Lung (tissue), 12 donors: ENCODE data around the gene BICDL1. TPM values are rescaled to one million over a fixed set of nuclear protein-coding genes. Genes with fewer than 3 reads are reported as not detected.

Experiments
- ATAC-seq: fragments of 200-7000 bp; cut with Tn5 transposase; one replicate; pipeline ENCODE4 v1.9.1; 2020; ENCODE audit warnings: moderate number of reproducible peaks; ENCODE audit not compliant: insufficient read depth, low FRiP score
- DNase-seq, 3 donors: peaks; one replicate each; pipeline ENCODE4 v3.0.0-alpha.2; 2013 to 2017
- H3K27ac ChIP-seq, 2 donors: one replicate each; pipeline ENCODE4 v1.5.1; 2013; ENCODE audit warnings: mild to moderate bottlenecking in 2 of 2, moderate library complexity in 2 of 2, control low read depth in 1 of 2, inconsistent platforms in 1 of 2, low read depth in 1 of 2, low read length in 1 of 2
- H3K27me3 ChIP-seq, 3 donors: one replicate each; pipeline ENCODE4 v1.5.1; 2013; ENCODE audit warnings: low read length in 2 of 3; ENCODE audit not compliant: control insufficient read depth in 3 of 3, insufficient read depth in 3 of 3
- H3K36me3 ChIP-seq, 4 donors: one replicate each; pipeline ENCODE4 v1.5.1; 2013; ENCODE audit warnings: low read length in 4 of 4, mild to moderate bottlenecking in 1 of 4, moderate library complexity in 1 of 4; ENCODE audit not compliant: control insufficient read depth in 4 of 4, insufficient read depth in 4 of 4
- H3K4me1 ChIP-seq, 5 donors: one replicate each; pipeline ENCODE4 v1.5.1; 2013; ENCODE audit warnings: low read length in 5 of 5, mild to moderate bottlenecking in 2 of 5, moderate library complexity in 1 of 5; ENCODE audit not compliant: control insufficient read depth in 5 of 5, insufficient read depth in 5 of 5
- H3K4me3 ChIP-seq: one replicate; pipeline ENCODE4 v1.5.1; 2013; ENCODE audit warnings: mild to moderate bottlenecking, control low read depth, moderate library complexity
- H3K9ac ChIP-seq, 2 donors: one replicate each; pipeline ENCODE4 v1.5.1; 2013; ENCODE audit warnings: low read length in 2 of 2, control low read depth in 1 of 2; ENCODE audit not compliant: insufficient read depth in 1 of 2
- H3K9me3 ChIP-seq, 4 donors: one replicate each; pipeline ENCODE4 v1.5.1; 2013; ENCODE audit warnings: low read length in 3 of 4, mild to moderate bottlenecking in 1 of 4, moderate library complexity in 1 of 4; ENCODE audit not compliant: control insufficient read depth in 4 of 4, insufficient read depth in 3 of 4
- CTCF ChIP-seq: IDR thresholded peaks from 2 replicates; pipeline ENCODE4 v1.5.1; 2012; ENCODE audit warnings: mild to moderate bottlenecking; ENCODE audit errors: control extremely low read depth, extremely low read depth
- WGBS, 2 donors: extraction: QIAGEN DNeasy Blood & Tissue Kit; methylation state at CpG; one replicate each; pipeline ENCODE4 v1.1.7; 2013; 5-methylcytosine and 5-hydroxymethylcytosine counted together
- polyA plus RNA-seq, 2 donors: library from polyadenylated mRNA; stranded (reverse); fragments of 200-250 nt; gene quantifications; one replicate each; pipeline ENCODE4 v1.2.1, GENCODE V29; 2013
- total RNA-seq, 2 donors: library from RNA; depleted of rRNA in 1 of 2; stranded (reverse); fragments of >200 nt in 1 of 2; gene quantifications; one replicate each; pipeline ENCODE4 v1.2.1, GENCODE V29; 2014 to 2021
- donor health status: control.
- donor health status: control.
- donor health status: Bipolar disorder and iron deficiency.
- donor health status: healthy.
- donor health status: DM: yes; HTN: yes; CAD: no.

BICDL1 gene
- total and polyA plus RNA-seq, 4 donors: 5.2 to 23.7 (median 13.7) TPM

- peak overlapping the region in 1 of 2 donors; percentile 57 for H3K27ac ChIP-seq
- 0% methylated on average over 55 of the region's 55 CpGs for WGBS, 2 donors
- DNase-seq (peak; percentile 98), ATAC-seq (peak; percentile 96)
- no peaks in the 10 kb centered on the region for H3K9me3 ChIP-seq
- H3K4me1 ChIP-seq: peaks cover 0 to 10% (median 0%) of the 10 kb centered on the region in 5 donors
- no peak overlapping the region for H3K9ac ChIP-seq
- peaks cover 0 to 2% (median 0%) of the 10 kb centered on the region in 4 donors for H3K36me3 ChIP-seq
- H3K27me3 ChIP-seq: no peaks in the 10 kb centered on the region
- peak; percentile 96 for TF ChIP-seq CTCF
- H3K4me3 ChIP-seq: no peak overlapping the region
Measured at GRCh38 chr12:120086801-120087621, 98.0 kb downstream of the BICDL1 start.

- DNase-seq (no peak), ATAC-seq (no peak)
- H3K4me3 ChIP-seq: no peak overlapping the region
- TF ChIP-seq CTCF: no peak
- no peaks in the 10 kb centered on the region for H3K27me3 ChIP-seq
- H3K27ac ChIP-seq: no peak overlapping the region
- peaks cover 0 to 20% (median 5%) of the 10 kb centered on the region in 5 donors for H3K4me1 ChIP-seq
- no peaks in the 10 kb centered on the region for H3K9me3 ChIP-seq
- H3K36me3 ChIP-seq: peaks cover 0 to 20% (median 0%) of the 10 kb centered on the region in 4 donors
- 19 to 23% methylated on average over 8 of the region's 8 CpGs for WGBS, 2 donors
- H3K9ac ChIP-seq: no peak overlapping the region
Measured at GRCh38 chr12:120089105-120089504, 100.1 kb downstream of the BICDL1 start.

- ATAC-seq (no peak), DNase-seq (no peak)
- Histone ChIP-seq H3K9ac (no peak overlapping the region), H3K36me3 (peaks cover 0 to 26% (median 2%) of the 10 kb centered on the region in 4 donors), H3K9me3 (no peaks in the 10 kb centered on the region), H3K4me1 (peaks cover 0 to 21% (median 5%) of the 10 kb centered on the region in 5 donors), H3K27me3 (no peaks in the 10 kb centered on the region), H3K4me3 (no peak overlapping the region), H3K27ac (no peak overlapping the region)
- 89 to 96% methylated on average over 2 of the region's 2 CpGs for WGBS, 2 donors
- no peak for TF ChIP-seq CTCF
Measured at GRCh38 chr12:120089796-120090195, 100.8 kb downstream of the BICDL1 start.
